ENCODE data around the gene CCM2.
"Not testable (repeated sequence)": the region's sequence is repeated elsewhere in the genome, so short reads cannot be mapped to it uniquely, and the experiment has no call there.

The CCM2 gene

DNA sequence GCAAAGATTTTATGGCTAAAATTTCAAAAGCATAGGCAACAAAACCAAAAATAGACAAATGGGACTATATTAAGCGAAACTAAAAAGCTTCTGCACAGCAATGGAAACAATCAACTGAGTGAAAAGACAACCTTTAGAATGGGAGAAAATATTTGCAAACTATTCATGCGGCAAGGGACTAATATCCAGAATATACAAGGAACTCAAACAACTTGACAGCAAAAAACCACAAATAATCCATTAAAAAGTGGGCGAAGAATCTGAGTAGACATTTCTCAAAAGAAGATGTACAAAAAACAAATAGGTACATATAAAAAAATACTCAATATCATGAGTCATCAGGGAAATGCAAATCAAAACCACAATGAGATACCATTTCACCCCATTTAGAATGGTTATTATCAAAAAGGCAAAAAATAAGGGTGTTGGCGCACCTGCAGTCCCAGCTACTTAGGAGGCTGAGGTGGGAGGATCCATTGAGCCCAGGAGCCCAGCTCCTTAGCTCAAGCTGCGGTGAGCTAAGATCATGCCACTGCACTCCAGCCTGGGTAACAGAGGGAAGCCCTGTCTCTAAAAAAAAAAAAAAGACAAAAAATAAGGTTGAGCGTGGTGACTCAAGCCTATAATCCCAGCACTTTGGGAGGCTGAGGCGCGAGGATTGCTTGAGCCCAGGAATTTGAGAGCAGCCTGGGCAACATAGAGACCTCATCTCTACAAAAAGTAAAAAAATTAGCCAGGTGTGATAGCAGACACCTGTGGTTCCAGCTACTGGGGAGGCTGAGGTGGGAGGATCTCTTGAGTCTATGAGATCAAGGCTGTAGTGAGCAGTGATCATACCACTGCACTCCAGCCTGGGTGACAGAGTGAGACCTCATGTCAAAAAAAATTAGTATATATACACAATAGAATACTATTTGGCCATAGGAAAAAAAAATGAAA, 4.2 kb upstream of the CCM2 start:
- H3K27ac ChIP-seq, result no peak overlapping the region
- no peak for DNase-seq (ENCODE audit: low read depth, low spot score)

DNA sequence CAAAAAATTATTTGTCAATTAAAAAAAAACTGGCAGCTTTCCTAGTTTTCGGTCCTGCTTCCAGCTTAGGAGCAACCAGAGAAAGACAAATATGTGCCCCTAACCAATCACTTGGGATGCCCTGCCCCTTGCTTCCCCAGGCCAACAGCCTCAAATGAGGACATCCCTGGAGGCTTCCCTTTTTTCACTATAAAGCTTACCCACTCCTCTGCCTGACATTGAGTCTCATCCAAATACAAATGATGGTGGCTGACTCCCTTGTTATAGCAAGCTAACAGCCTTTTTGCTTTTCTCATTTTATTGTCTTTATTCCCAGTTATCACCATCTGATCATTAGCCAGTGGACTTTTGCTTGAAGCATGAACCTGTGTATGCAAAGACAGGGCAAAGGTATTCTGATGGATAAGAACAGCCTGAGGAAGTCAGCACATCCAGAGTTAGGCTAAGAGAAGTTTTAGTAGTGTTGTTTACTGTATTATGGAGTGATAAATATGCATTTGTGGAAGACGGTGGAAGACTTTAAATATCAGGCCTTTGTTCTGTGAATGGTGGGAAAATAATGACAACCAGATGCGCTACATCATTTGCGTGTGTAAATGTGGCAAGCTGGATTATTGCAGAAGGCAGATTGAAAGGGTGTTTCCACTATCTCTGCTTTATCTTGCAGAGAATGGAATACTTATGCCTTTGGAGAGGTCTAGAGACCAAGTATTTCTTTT, 1.7 kb upstream of the CCM2 start:
- H3K27ac ChIP-seq, result no peak overlapping the region
- no peak for DNase-seq (ENCODE audit: low read depth, low spot score)

DNA sequence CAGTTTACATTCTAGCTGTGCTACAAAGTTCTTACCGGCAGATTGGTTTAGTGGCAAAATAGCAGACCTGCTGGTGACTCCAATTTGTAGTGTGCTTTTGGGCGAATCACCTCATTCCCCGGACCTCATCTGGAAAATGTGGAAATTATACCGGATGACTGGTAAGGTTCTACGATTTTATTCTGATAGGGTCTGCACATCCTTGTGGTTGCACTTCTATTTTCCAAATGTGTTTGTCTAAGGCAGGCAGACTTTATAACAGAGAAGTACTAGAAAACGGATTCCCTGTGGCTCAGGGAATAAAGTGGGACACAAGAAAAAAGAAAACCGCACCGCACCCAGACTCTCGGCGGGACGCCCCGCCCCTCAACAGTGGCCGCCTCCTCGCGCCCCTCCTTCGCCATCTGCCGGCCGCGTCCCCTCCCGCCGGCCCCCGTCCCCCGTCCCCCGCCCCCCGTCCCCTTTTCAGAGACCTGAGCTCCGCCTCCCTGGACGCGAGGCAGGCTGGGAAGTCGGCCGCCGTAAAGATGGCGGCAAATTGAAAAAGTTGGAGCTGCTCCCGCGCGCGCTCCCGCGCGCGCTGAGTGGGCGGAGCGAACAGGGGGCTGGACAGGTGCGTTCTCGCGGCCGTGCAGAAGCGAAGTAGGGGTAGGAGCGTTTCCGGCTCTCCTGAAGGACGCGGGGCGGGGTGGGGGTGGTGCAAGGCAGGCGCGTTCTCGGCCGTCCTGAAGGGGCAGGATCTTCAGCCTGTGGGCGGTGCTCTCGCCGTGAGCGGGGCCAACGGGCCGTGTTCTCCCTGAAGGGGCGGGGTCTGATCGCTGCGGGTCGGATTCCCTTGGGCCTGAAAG, 532 bp upstream of the CCM2 start:
- DNase-seq (ENCODE audit: low read depth, low spot score), result peak; percentile 93
- peak overlapping the region; percentile 69 for H3K27ac ChIP-seq

DNA sequence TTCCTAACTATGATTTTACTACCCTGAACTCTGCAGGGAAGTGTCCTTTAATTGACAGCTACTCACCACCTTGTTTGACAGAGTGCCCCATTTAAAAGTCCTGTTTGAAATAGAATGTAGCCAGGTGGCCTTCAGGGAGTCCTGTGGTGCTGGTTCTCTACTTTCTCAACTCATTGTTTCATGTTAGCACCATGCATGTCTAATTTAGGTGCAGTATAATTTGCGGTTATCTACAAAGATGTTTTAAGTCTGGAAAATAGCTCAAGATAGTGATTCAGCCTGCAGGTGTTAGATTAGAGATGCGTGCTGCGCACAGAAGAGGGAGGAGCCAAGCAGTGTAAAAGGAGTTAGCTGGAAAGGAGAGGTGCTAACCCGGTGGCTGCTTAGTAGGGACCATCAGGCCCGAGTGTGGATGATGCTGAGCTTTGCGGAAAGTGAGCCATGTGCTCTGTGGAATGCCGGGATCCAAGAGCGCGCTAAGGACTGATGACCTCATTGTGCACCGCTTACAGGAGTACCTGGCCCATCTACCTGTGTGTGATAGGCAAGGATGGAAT, 1.2 kb downstream of the CCM2 start:
- no peak for DNase-seq (ENCODE audit: low read depth, low spot score)
- H3K27ac ChIP-seq, result peak overlapping the region; percentile 69

DNA sequence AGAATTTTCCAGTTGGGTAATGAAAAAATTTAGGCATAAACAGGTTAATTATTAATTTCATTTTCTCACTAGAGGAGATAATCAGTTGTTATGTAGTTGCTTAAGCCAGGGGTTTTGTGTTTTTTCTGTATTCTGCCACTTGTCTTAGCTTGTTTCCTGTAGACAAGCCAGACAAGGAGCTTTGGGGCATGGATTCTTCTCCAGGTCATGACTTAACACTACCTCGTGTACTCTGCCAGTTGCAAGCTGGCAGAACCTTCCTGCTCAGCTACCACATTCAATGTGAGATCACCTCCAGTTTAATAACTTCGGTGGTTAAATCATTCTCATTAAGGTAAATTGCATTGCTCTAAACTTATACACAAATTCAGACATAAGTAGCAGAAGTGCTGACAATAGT, 1.8 kb downstream of the CCM2 start:
- DNase-seq (ENCODE audit: low read depth, low spot score), result no peak
- H3K27ac ChIP-seq, result peak overlapping the region; percentile 69

DNA sequence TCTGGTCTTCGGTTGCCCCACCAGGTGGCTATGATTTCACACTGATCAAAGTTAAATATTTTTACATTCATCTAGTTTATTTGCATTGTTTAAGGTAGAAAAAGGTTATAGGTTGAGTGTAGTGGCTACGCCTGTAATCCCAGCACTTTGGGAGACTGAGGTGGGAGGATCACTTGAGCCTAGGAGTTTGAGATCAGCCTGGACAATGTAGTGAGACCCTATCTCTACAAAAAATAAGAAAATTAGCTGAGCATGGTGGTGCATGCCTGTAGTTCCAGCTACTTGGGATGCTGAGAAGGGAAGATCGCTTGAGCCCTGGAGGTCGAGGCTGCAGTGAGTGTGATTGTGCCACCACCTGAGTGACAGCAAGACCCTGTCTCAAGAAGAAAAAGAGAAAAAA, 3.8 kb downstream of the CCM2 start:
- DNase-seq (ENCODE audit: low read depth, low spot score), result no peak
- H3K27ac ChIP-seq, result no peak overlapping the region

DNA sequence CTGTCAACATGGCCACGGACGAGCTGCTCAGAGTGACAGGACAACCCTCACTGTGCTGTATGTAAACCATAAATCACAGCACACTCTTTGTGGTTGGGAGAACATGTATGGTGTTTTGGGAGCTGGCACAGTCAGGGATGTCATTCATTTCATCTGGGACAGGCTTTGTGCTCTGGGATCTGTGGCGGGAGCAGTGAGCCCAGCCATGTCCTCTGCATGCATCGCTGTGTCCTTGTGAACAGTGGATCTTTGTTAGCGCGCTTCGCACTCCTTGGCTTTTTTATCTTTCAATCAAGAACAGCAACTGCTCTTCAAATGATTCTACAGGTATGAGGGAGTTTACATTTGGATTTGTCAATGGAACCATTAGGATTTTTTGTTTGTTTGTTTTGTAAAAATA, 7.1 kb downstream of the CCM2 start:
- no peak for DNase-seq (ENCODE audit: low read depth, low spot score)
- H3K27ac ChIP-seq, result no peak overlapping the region

DNA sequence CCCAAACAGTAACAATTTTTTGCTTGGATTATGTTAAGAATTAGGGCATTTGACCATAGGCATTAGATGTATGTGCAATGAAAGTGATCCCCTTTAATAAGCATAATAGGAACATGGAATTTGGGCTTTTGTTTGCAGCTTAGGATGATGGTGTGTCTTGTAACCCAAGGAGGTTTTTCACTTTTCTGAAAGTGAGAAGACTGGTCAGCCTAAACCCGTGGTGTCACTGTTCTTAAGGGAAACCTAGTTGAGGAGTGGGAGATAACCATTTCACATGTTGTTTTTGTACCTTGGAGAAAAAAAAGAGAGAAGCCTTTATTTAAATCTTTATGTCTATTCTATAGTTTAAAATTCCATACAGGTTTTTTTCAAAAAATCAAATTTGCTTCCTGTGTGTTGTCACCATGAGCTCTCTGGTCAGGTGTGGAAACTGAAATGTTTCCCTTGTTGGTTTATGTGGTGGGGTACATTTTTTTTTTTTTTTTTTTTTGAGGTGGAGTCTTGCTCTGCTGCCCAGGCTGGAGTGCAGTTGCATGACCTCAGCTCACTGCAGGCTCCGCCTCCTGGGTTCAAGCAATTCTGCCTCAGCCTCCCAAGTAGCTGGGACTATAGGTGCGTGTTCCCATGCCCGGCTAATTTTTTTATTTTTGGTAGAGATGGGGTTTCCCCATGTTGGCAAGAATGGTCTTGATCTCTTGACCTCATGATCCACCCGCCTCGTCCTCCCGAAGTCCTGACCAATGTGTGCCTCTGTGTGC, 7.7 kb downstream of the CCM2 start:
- DNase-seq (ENCODE audit: low read depth, low spot score), result no peak
- no peak overlapping the region for H3K27ac ChIP-seq

DNA sequence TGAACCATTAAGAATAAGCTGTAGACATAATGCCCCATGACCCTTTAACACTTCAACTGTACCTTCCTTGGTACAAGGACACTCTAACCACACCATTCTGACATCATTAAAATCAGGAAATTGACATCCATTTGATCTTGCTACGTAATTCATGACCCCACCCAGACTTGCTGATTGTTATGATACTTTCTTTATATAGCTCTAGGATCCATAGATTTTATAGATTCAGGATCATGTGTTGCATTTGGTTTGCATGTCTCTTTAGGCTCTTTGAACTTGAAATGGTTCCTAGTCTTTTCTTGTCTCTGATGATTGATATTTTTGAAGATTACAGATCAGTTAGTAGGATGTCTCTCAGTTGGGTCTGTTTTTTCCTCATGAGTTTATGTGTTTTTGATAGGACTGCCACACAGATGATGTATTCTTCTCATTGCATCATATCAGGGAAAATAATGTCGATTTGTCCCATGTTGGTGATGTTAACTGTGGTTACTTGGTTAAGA, 13.5 kb downstream of the CCM2 start:
- H3K27ac ChIP-seq, result no peak overlapping the region
- no peak for DNase-seq (ENCODE audit: low read depth, low spot score)

DNA sequence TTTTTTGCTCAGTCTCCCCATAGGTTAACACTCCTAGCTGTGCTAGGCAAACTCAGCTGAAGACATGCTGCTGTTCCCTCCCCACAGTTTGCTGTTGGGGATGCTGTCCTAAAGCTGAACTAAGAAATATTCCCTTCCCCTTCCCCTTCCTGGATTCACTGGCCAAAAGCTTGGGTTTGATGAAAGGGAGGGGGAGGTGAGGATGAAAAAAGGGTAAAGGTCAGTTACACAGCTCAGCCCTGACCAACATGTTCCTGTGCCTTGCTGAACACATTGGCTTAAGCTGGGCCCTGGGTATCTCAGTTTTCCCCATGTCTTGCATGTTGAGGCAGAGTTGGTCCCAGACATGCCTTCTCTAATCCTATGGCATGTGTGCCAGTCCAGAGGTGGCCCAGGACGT, 15.3 kb downstream of the CCM2 start:
- H3K27ac ChIP-seq, result no peak overlapping the region
- no peak for DNase-seq (ENCODE audit: low read depth, low spot score)

DNA sequence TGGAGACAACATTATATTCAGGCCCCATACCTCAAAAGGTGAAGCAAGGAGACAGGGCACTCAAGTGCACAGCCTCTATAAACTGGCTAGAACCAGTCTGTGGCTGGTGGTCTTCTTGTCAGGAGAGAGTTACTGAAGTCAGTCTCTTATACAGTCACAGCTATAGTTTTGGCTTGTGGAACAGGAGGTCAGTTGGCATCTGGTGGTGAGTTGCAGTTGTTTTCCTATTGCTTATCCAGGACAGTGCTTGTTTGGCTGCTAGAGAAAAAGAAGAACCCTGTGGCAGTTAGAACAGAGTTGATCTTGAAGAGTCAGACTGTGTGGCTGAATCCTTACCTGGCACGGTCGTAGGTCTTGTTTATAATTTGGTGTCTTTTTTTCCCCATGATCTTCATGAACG, 17.3 kb downstream of the CCM2 start:
- no peak for DNase-seq (ENCODE audit: low read depth, low spot score)

DNA sequence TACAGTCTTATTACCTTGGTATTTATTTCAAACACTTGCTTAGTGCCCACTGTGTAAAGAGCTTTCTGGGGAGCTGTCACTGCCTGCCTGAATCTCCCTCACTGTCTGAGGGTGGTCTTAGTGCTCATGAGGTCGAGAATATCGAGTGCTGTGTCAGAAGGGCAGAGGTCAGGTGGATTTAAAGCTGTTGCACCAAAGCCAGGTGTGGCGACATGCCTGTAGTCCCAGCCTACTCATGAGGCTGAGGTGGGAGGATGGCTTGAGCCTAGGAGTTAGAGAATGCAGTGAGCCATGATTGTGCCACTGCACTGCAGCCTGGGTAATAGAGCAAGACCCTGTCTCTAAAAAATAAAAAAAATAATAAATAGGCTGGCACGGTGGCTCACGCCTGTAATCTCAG, 20.9 kb downstream of the CCM2 start:
- no peak for DNase-seq (ENCODE audit: low read depth, low spot score)
- H3K27ac ChIP-seq, result no peak overlapping the region

More for the DNA sequence above, 17.3 kb downstream of the CCM2 start:
- no peak overlapping the region for H3K27ac ChIP-seq

DNA sequence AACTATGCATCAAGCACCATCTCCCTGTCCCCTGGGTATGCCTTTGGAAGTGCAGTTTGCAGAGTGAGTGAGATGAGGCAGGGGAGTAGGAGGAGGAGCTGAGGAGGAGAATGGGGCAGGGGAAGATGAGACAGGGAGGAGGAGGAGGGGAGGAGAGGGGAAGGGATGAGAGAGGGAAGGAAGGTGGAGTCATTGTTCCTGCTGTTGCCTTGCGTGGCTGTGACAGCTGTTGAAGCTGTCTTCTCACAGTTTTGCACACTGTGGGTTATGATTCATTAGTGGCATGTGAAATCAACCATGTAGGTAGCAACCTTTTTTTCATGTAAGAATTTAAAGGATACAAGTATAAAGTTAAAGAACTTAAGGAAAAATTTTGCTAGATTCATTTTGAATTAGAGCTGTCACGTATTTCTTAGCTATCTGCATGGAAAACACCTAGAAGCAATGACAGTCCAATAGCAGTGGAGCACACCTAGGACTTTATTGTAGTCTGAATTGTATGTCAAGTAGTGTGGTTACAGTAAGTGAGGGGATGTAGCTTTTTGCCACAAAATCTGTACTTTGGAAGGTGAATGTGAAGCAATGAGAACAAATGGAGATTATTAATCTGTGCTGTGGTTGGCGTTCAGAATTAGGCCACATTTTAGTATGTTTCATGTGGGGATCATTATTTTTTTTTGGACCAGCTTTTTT, 21.7 kb downstream of the CCM2 start:
- no peak for DNase-seq (ENCODE audit: low read depth, low spot score)

DNA sequence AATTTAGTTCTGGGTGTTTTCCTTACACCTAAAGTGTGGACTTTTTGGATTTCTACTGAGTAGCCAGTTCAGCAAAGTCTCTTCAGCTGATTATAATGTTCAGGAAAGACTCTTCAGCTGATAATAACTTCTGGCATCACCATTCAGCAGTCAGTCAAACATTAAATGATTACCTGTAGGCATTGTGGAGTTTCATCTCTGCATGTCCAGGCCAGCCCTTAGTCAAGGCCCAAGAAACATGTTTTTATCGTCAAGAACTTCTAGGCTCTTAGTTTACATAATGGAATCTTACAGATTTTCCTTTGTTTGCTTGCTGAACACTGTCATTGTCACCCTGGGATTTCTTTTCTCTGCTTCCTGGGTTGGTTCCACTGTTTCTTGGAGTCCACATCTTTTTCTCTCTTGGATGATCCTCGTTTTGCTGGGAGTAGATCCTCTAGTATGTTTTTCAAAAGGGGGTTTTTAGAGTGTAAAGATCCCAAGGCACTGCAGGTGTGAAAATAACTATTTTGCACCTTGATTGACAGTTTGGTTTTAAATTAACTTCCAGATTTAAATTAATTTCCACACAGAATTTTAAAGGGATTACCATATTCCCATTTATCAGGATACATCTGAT, 24.2 kb downstream of the CCM2 start:
- no peak for DNase-seq (ENCODE audit: low read depth, low spot score)
- peak overlapping the region; percentile 34 for H3K27ac ChIP-seq

More for the DNA sequence above, 21.7 kb downstream of the CCM2 start:
- H3K27ac ChIP-seq, result no peak overlapping the region

DNA sequence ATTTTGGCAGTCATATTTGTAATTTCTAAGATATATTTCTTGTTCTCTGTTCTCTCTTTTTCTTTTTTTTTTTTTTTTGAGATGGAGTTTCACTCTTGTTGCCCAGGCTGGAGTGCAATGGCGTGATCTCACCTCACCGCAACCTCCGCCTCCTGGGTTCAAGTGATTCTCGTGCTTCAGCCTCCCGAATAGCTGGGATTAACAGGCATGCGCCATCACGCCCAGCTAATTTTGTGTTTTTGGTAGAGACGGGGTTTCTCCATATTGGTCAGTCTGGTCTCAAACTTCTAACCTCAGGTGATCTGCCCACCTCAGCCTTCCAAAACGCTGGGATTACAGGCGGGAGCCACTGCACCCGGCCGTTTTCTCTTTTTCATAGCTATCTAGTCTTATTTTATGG, 25.5 kb downstream of the CCM2 start:
- H3K27ac ChIP-seq; DNase-seq (ENCODE audit: low read depth, low spot score): not testable (repeated sequence)

DNA sequence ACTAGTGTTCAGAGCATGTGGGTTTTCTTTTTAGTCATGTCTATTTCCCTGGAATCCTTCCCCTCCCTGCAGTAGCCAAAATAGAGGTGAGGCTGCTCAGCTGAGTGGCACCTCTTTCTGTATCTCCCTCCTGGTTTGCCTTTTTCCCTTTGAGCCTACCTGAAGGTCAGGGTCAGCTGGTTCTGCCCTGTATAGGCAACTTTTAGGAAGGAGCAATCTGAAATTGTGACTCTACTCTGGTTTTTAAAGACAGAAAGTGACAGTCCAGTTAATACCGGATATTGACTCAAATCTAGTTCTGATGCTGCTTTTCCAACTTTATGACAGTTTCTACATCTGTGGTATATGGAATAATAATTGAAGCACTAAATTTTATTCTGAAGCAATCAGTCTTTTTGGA, 26.0 kb downstream of the CCM2 start:
- H3K27ac ChIP-seq, result peak overlapping the region; percentile 57
- no peak for DNase-seq (ENCODE audit: low read depth, low spot score)

DNA sequence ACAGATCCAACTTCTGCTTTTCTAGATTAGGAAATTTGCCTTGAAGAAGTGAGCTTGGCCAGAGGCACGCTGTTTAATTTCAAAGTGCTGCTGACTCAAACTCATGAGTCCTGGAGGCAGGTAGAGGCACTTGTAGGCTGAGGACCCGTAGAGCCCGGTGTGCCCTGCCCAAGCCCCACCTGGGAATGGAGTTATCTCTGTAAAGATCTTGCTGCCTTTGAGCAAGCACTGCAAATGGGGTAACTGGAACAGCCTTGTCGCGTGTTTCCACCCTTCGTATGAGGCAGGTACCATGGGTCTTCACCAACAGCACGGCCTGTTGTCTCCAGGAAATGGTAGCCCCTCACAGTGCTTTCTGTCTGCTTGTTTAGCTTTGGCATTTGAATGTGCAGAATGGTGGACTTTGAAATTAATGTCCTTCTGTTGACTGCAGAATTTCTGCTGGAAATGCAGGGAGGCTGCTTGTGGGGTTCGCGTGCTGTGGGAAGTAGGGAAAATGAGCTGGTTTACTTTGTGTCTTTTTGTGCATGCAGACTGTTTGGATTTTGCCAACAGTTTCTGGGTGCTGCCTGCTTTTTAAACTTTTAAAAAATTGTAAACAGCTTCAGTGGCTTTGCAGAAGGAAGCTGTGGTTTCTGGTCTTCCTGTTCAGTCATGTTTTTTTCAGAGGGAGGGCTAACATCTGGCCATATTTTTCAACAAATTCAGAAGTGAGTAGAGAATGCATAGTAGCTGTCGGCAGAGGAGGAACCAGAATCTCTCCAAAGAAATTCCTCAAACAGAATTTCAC, 27.2 kb downstream of the CCM2 start:
- DNase-seq (ENCODE audit: low read depth, low spot score), result no peak
- H3K27ac ChIP-seq, result peak overlapping the region; percentile 57

DNA sequence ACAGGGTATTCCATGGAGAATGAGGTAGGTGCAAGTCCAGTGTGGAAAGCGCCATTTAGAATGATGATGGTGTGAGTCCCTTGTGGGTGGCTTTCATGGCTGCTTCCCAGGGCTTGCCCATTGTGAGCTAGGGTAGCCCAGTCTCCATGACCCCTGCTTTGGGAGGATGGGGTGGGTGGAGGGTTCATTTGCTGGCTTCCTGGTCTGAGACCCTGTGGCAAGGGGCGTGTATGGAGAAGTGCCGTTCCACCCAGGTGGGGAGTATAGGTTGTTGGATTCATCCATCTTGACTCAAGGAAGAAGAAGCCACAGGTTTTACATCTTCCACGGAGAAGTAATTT, 27.7 kb downstream of the CCM2 start:
- peak overlapping the region; percentile 57 for H3K27ac ChIP-seq
- DNase-seq (ENCODE audit: low read depth, low spot score), result no peak

Measured in epithelial cell of prostate (primary cell).